Esophagus squamous epithelium (tissue), 4 donors: ENCODE results near the gene PCDHGA1.
"Not testable (repeated sequence)": the region's sequence is repeated elsewhere in the genome, so short reads cannot be mapped to it uniquely, and the experiment has no call there.

Source experiments
- CTCF ChIP-seq, 6 experiments: fragments of 450-650 bp in 4 of 6; fragments of 200-600 bp in 2 of 6; sonication (generic) in 2 of 6; IDR thresholded peaks; one replicate each; pipeline ENCODE4 v1.5.1; 2016 to 2019; ENCODE audit warnings: antibody characterized with exemption in 6 of 6, mild to moderate bottlenecking in 4 of 6, moderate library complexity in 4 of 6
- POLR2A ChIP-seq, 4 donors: fragments of 450-650 bp; IDR thresholded peaks; one replicate each; pipeline ENCODE4 v1.6.1; 2017; ENCODE audit warnings: antibody characterized with exemption in 4 of 4, mild to moderate bottlenecking in 4 of 4, moderate library complexity in 3 of 4

GRCh38 chr5:141340781-141341354 is 10.6 kb downstream of the PCDHGA1 start:
- TF ChIP-seq CTCF, POLR2A (IDR thresholded peaks at IDR 0.05): not testable (repeated sequence)
